ENCODE results near the gene EZR.

The EZR gene

GRCh38 chr6:158763434-158764182, 55.6 kb downstream of the EZR start:
- Histone ChIP-seq H3F3A (ENCODE audit: insufficient read depth, low read length) (peaks cover 11% of the 10 kb centered on the region; the same call in 1 of the 2 replicates), H3K36me3 (ENCODE audit: insufficient read depth, low read length) (peaks cover 47% of the 10 kb centered on the region), H2AFZ (ENCODE audit: low read length) (no peak overlapping the region), H3K79me2 (ENCODE audit: insufficient read depth, low read length) (no peaks in the 10 kb centered on the region), H3K4me2 (ENCODE audit: low read length) (no peak overlapping the region), H3K9me2 (ENCODE audit: low read depth, low read length) (no peaks in the 10 kb centered on the region), H3K4me1 (ENCODE audit: insufficient read depth, low read length, severe bottlenecking) (peaks cover 18% of the 10 kb centered on the region), H4K20me1 (ENCODE audit: insufficient read depth, low read length) (no peaks in the 10 kb centered on the region), H3K9me3 (ENCODE audit: low read length) (no peaks in the 10 kb centered on the region), H3K27ac (ENCODE audit: low read depth, low read length, poor library complexity, severe bottlenecking) (peak overlapping the region; percentile 16), H3K27me3 (ENCODE audit: insufficient read depth, low read length) (no peaks in the 10 kb centered on the region), H3K4me3 (ENCODE audit: low read depth, low read length, poor library complexity, severe bottlenecking) (no peak overlapping the region), H3K9ac (ENCODE audit: low read length) (no peak overlapping the region)
- TF ChIP-seq EZH2 (IDR thresholded peaks at IDR 0.05; ENCODE audit: borderline replicate concordance, low read length) (no peak), CTCF (IDR thresholded peaks at IDR 0.05; ENCODE audit: low read length) (no peak)

GRCh38 chr6:158762787-158763433, 56.3 kb downstream of the EZR start:
- Histone ChIP-seq H3K36me3 (ENCODE audit: insufficient read depth, low read length) (peaks cover 40% of the 10 kb centered on the region), H4K20me1 (ENCODE audit: insufficient read depth, low read length) (no peaks in the 10 kb centered on the region), H3K4me1 (ENCODE audit: insufficient read depth, low read length, severe bottlenecking) (peaks cover 18% of the 10 kb centered on the region), H3K4me2 (ENCODE audit: low read length) (no peak overlapping the region), H3K9me2 (ENCODE audit: low read depth, low read length) (no peaks in the 10 kb centered on the region), H3K79me2 (ENCODE audit: insufficient read depth, low read length) (no peaks in the 10 kb centered on the region), H2AFZ (ENCODE audit: low read length) (no peak overlapping the region), H3K9ac (ENCODE audit: low read length) (no peak overlapping the region), H3F3A (ENCODE audit: insufficient read depth, low read length) (peaks cover 11% of the 10 kb centered on the region; the same call in 1 of the 2 replicates), H3K9me3 (ENCODE audit: low read length) (no peaks in the 10 kb centered on the region), H3K27ac (ENCODE audit: low read depth, low read length, poor library complexity, severe bottlenecking) (peak overlapping the region; percentile 4), H3K4me3 (ENCODE audit: low read depth, low read length, poor library complexity, severe bottlenecking) (no peak overlapping the region), H3K27me3 (ENCODE audit: insufficient read depth, low read length) (no peaks in the 10 kb centered on the region)
- TF ChIP-seq CTCF (IDR thresholded peaks at IDR 0.05; ENCODE audit: low read length) (no peak), EZH2 (IDR thresholded peaks at IDR 0.05; ENCODE audit: borderline replicate concordance, low read length) (no peak)

- Histone ChIP-seq H2AFZ (ENCODE audit: low read length) (no peak overlapping the region), H3F3A (ENCODE audit: insufficient read depth, low read length) (peaks cover 11% of the 10 kb centered on the region; the same call in 1 of the 2 replicates), H3K79me2 (ENCODE audit: insufficient read depth, low read length) (no peaks in the 10 kb centered on the region), H3K4me2 (ENCODE audit: low read length) (no peak overlapping the region), H3K9ac (ENCODE audit: low read length) (no peak overlapping the region), H3K4me1 (ENCODE audit: insufficient read depth, low read length, severe bottlenecking) (peaks cover 18% of the 10 kb centered on the region), H3K9me3 (ENCODE audit: low read length) (no peaks in the 10 kb centered on the region), H3K27ac (ENCODE audit: low read depth, low read length, poor library complexity, severe bottlenecking) (no peak overlapping the region), H3K36me3 (ENCODE audit: insufficient read depth, low read length) (peaks cover 28% of the 10 kb centered on the region), H3K4me3 (ENCODE audit: low read depth, low read length, poor library complexity, severe bottlenecking) (no peak overlapping the region), H3K27me3 (ENCODE audit: insufficient read depth, low read length) (no peaks in the 10 kb centered on the region), H4K20me1 (ENCODE audit: insufficient read depth, low read length) (no peaks in the 10 kb centered on the region), H3K9me2 (ENCODE audit: low read depth, low read length) (no peaks in the 10 kb centered on the region)
- TF ChIP-seq EZH2 (IDR thresholded peaks at IDR 0.05; ENCODE audit: borderline replicate concordance, low read length) (no peak), CTCF (IDR thresholded peaks at IDR 0.05; ENCODE audit: low read length) (no peak)
Measured at GRCh38 chr6:158761746-158762145, 57.4 kb downstream of the EZR start.
